HL-60 (cell line): ENCODE results near the gene PRPF39.

Source experiments
- DNase-seq, 2 experiments: peaks; one replicate each; pipeline ENCODE4 v3.0.0-alpha.2; 2010 to 2020; ENCODE audit warnings: low read depth in 1 of 2, low spot score in 1 of 2
- H3K27ac ChIP-seq: fragments of 250-450 bp; sonication (Bioruptor Pico); replicated peaks from 2 replicates; pipeline ENCODE4 v1.5.1; 2020; ENCODE audit warnings: mild to moderate bottlenecking, moderate library complexity
- H3K27me3 ChIP-seq: fragments of 250-450 bp; sonication (Bioruptor Pico); 2 replicates; pipeline ENCODE4 v1.5.1; 2021; ENCODE audit warnings: mild to moderate bottlenecking, moderate library complexity; ENCODE audit not compliant: insufficient read depth, poor library complexity, severe bottlenecking
- H3K4me3 ChIP-seq: replicated peaks from 2 replicates; pipeline ENCODE4 v1.5.1; 2011; ENCODE audit warnings: mild to moderate bottlenecking, control low read depth, low read length; ENCODE audit not compliant: insufficient read depth
- CTCF ChIP-seq: IDR thresholded peaks from one replicate; pipeline ENCODE4 v1.5.1; 2011; ENCODE audit warnings: low read length, control low read depth, inconsistent platforms; ENCODE audit not compliant: insufficient read depth
- GABPA ChIP-seq: IDR thresholded peaks from 2 replicates; pipeline ENCODE4 v1.6.1; 2012; ENCODE audit warnings: low read depth
- POLR2AphosphoS5 ChIP-seq: IDR thresholded peaks from 2 replicates; pipeline ENCODE4 v1.6.1; 2012; ENCODE audit warnings: low read depth
- REST ChIP-seq: IDR thresholded peaks from 2 replicates; pipeline ENCODE4 v1.6.1; 2012; ENCODE audit warnings: low read depth; ENCODE audit not compliant: insufficient replicate concordance
- SPI1 ChIP-seq: IDR thresholded peaks from 2 replicates; pipeline ENCODE4 v1.6.1; 2012; ENCODE audit warnings: low read depth, mild to moderate bottlenecking, borderline replicate concordance

PRPF39 gene

GRCh38 chr14:45091710-45092109 lies 7.8 kb downstream of the PRPF39 start:
- Histone ChIP-seq H3K4me3 (no peak overlapping the region), H3K27ac (no peak overlapping the region)

GRCh38 chr14:45094275-45094674 lies 10.4 kb downstream of the PRPF39 start:
- DNase-seq: no peak
- TF ChIP-seq POLR2AphosphoS5 (no peak), SPI1 (no peak), REST (no peak), CTCF (no peak), GABPA (no peak)
- H3K4me3 ChIP-seq: no peak overlapping the region
- H3K27me3 ChIP-seq: no peaks in the 10 kb centered on the region
- H3K27ac ChIP-seq: no peak overlapping the region

More at GRCh38 chr14:45091710-45092109, 7.8 kb downstream of the PRPF39 start:
- no peak for TF ChIP-seq REST
- no peak for TF ChIP-seq GABPA
- TF ChIP-seq POLR2AphosphoS5: no peak
- TF ChIP-seq SPI1: no peak
- no peak for TF ChIP-seq CTCF
- no peaks in the 10 kb centered on the region for H3K27me3 ChIP-seq
- DNase-seq: no peak

- TF ChIP-seq POLR2AphosphoS5: no peak
- no peak for TF ChIP-seq SPI1
- no peak for TF ChIP-seq CTCF
- TF ChIP-seq REST: no peak
- TF ChIP-seq GABPA: no peak
- no peak for DNase-seq
- Histone ChIP-seq H3K27ac (no peak overlapping the region), H3K4me3 (no peak overlapping the region), H3K27me3 (no peaks in the 10 kb centered on the region)
Measured at GRCh38 chr14:45095143-45095542, 11.2 kb downstream of the PRPF39 start.
